Activated CD4-positive, alpha-beta memory T cell treated with anti-CD3 and anti-CD28 coated beads for 36 hours (primary cell): Measurements from ENCODE around the gene NEK6. TPM values are rescaled to one million over a fixed set of nuclear protein-coding genes. Genes with fewer than 3 reads are reported as not detected.

Experiments used
- CTCF ChIA-PET: fragments of 350-600 bp; sonication (Branson Sonifier 250); formaldehyde crosslinking; loops from one replicate; lab custom pipeline; 2021; ENCODE audit warnings: antibody characterized with exemption, inconsistent platforms; lab: Charles Lee
- POLR2A ChIA-PET: fragments of 350-600 bp; sonication (Branson Sonifier 250); formaldehyde crosslinking; loops from one replicate; lab custom pipeline; 2021; ENCODE audit warnings: antibody characterized with exemption; lab: Charles Lee
- DNase-seq: peaks from one replicate; pipeline ENCODE4 v3.0.0-alpha.2; 2020
- H3K27ac Mint-ChIP-seq: one replicate; pipeline ENCODE4 v1.8.0; 2021; ENCODE audit warnings: mixed read lengths
- H3K27me3 Mint-ChIP-seq: one replicate; pipeline ENCODE4 v1.8.0; 2021; ENCODE audit warnings: mixed read lengths
- H3K36me3 Mint-ChIP-seq: one replicate; pipeline ENCODE4 v1.8.0; 2021; ENCODE audit warnings: mixed read lengths
- H3K4me1 Mint-ChIP-seq: one replicate; pipeline ENCODE4 v1.8.0; 2021; ENCODE audit warnings: low read depth, mixed read lengths
- H3K4me3 Mint-ChIP-seq: one replicate; pipeline ENCODE4 v1.8.0; 2021; ENCODE audit warnings: mild to moderate bottlenecking, mixed read lengths
- H3K9me3 Mint-ChIP-seq: one replicate; pipeline ENCODE4 v1.8.0; 2021; ENCODE audit warnings: mixed read lengths
- intact Hi-C: fragments of 100-400 bp; cut with micrococcal nuclease; formaldehyde crosslinking; loops from one replicate; pipeline ENCODE4 v1.15.1; 2023
- total RNA-seq, 2 experiments: library from RNA; stranded (reverse); gene quantifications; one replicate each; pipeline ENCODE4 v1.2.3, GENCODE V29; 2021

The NEK6 gene
- total RNA-seq, 2 experiments from 2014 or later: 16.1 to 18.8 TPM

DNA sequence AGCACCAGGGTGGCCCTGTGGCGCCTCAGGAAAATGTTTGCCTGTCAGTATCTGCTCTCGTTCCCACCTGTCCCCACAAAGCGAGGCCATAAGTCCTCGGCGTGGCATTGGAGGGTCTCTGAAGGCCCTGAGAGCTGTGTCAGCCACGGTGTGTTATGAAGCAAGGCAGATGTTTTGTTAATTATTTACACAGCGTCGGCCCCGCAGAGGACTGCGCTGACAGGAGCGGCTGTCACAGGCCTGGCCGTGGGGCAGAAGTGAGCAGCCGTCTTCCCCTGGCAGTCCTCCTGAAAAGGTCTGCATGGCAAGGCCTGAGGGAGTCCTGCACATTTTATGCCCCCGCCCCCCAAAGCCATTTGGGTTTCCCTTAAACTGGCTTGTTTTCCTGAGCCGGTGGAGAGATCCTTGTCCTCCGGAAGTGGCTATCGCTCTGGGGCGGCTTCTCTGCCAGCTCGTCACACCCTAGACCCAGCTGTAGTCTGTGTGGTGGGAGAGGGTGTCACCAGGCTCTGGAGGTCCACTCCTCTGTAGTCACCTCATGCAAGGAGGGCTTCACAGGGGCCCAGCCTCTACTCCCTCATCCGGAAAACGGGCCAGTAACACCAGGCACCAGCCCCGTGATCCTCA, 6.2 kb downstream of the NEK6 start:
- Mint-ChIP-seq H3K9me3 (no peaks in the 10 kb centered on the region), H3K4me1 (peaks cover 40% of the 10 kb centered on the region), H3K27me3 (peaks cover 3% of the 10 kb centered on the region), H3K4me3 (no peak overlapping the region), H3K27ac (no peak overlapping the region), H3K36me3 (no peaks in the 10 kb centered on the region)
- POLR2A ChIA-PET: no interaction called here
- CTCF ChIA-PET: no interaction called here
- DNase-seq: no peak
- intact Hi-C loops: no loop called here

DNA sequence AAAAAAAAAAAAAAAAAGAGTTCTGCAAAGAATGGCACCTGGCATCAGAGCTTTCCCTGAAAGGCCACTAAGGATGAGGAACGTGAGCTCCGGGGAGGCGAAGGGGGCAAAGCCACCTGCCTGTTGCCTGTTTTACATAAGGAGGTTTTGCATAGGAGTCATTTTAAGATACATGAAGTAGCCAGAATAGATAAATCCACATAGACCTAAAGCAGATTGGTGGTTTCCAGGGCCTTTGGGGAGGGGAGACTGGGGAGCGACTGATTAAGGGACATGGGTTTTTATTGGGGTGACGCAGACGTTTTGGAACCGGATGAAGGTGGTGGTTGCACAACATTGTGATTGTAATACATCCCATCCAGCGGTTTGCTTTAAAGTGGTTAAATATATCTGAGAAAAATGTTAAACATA, 7.1 kb downstream of the NEK6 start:
- peaks cover 36% of the 10 kb centered on the region for H3K4me1 Mint-ChIP-seq
- intact Hi-C loops: no loop called here

DNA sequence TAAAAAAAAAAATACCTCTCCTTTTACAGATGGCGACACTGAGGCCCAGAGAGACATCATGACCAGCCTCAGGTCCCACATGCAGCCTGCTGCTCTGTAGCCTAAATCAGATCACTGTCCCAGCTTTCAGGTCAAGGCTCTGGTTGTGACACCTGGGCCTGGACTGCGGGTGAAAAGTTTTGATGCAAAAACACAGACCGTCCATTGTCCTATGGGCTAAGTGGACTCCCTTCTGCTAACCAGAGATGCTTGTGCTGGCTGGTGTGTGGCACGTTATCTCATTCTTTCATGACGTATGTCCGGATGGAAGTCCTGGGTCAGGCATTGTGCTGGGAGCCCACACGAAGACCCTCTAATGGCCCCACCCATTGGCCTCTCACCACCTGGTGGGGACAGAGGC, 7.8 kb downstream of the NEK6 start:
- peaks cover 31% of the 10 kb centered on the region for H3K4me1 Mint-ChIP-seq
- POLR2A ChIA-PET: no interaction called here
- no peak overlapping the region for H3K4me3 Mint-ChIP-seq
- no peaks in the 10 kb centered on the region for H3K36me3 Mint-ChIP-seq
- no peak for DNase-seq
- intact Hi-C loops: no loop called here
- no peaks in the 10 kb centered on the region for H3K27me3 Mint-ChIP-seq
- no peak overlapping the region for H3K27ac Mint-ChIP-seq
- CTCF ChIA-PET: no interaction called here
- no peaks in the 10 kb centered on the region for H3K9me3 Mint-ChIP-seq

More for the DNA sequence above, 7.1 kb downstream of the NEK6 start:
- POLR2A ChIA-PET: no interaction called here
- H3K36me3 Mint-ChIP-seq: no peaks in the 10 kb centered on the region
- CTCF ChIA-PET: interaction anchor here (0.6 kb wide), 1 partner anchor 142 kb away, joined by 3 read pairs; no protein-coding TSS in a partner anchor
- H3K4me3 Mint-ChIP-seq: no peak overlapping the region
- H3K27ac Mint-ChIP-seq: no peak overlapping the region
- no peaks in the 10 kb centered on the region for H3K9me3 Mint-ChIP-seq
- DNase-seq: no peak
- H3K27me3 Mint-ChIP-seq: no peaks in the 10 kb centered on the region

DNA sequence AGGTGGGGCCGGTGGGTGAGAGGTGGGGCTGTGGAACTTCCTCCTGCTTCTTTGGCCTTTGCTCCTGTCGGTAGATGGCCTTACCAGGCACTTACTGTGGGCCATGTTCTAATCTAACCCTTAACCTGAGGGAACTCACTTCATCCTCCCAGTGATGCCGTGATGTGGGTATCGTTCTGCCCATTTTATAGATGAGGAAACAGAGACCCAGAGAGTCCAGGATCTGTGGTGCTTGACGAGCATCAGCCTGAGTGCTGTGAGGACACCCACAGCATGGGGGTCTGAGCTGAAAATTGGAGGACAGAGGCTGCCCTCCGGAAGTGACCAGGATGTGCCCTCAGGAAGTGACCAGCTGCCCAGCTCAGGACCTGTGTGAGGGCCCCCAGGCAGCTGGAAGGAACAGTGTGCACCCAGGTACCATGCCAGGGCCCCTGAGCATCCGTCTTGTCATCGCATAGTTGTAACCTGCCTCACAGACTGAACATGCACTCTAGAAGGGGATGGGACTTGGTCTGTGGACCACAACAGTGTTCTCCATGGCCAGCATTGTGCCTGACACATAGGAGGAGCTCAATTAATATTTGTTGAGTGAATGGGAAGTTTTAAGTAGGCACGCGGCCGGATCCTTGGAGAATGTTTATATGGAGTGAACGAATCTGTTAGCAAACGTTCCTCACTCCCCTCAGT, 8.5 kb downstream of the NEK6 start:
- POLR2A ChIA-PET: no interaction called here
- H3K9me3 Mint-ChIP-seq: no peaks in the 10 kb centered on the region
- intact Hi-C loops: no loop called here
- H3K36me3 Mint-ChIP-seq: no peaks in the 10 kb centered on the region
- DNase-seq: no peak
- no peaks in the 10 kb centered on the region for H3K27me3 Mint-ChIP-seq
- CTCF ChIA-PET: no interaction called here
- peaks cover 24% of the 10 kb centered on the region for H3K4me1 Mint-ChIP-seq
- H3K27ac Mint-ChIP-seq: no peak overlapping the region
- no peak overlapping the region for H3K4me3 Mint-ChIP-seq

DNA sequence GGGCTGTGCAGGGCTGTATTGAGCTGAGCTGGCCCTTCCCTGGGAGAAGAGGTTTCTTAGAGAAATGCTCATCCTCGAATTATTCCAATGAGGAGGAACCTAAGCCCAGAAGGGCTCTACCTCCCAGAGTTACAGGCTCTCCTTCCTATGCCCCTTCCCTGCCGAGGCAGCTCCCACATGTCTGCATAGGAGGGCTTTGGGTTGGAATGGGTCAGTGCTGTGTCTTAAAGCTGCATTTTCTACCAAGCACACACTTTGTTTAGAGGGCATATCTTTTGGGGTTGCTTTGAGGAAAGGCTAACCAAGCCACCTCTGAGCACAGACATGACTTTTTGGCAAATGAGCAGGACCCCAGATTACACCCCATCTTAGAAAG, 9.1 kb downstream of the NEK6 start:
- no peak for DNase-seq
- Mint-ChIP-seq H3K27me3 (no peaks in the 10 kb centered on the region), H3K27ac (no peak overlapping the region), H3K4me3 (no peak overlapping the region), H3K4me1 (peaks cover 19% of the 10 kb centered on the region), H3K36me3 (no peaks in the 10 kb centered on the region), H3K9me3 (no peaks in the 10 kb centered on the region)
- CTCF ChIA-PET: no interaction called here
- intact Hi-C loops: no loop called here
- POLR2A ChIA-PET: no interaction called here

DNA sequence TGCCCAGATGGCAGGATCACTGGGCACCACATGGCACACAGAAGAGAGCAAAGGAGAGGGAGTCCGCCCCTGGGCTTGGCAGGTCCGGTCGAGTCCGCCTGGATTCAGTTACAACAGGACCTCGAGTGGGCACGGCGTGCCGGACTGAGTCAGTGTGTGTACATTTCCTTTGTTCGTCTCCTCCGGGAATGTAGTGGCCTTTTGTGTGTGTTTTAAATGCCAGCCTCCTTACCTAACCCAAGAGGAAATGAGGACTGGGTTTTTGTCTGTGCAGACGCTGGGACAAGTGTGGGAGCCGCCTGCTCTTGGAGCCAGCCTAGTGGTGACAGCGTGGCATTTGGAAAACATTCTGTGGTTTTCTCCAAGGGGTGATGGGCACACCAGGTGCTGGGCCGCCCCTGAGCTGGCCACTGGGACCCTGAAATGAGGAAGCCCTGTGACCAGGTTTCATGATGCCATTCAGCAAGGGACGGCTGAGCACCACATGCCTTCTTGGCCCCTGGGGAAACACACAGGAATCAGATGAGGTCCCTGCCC, 9.6 kb downstream of the NEK6 start:
- CTCF ChIA-PET: no interaction called here
- H3K27ac Mint-ChIP-seq: no peak overlapping the region
- no peaks in the 10 kb centered on the region for H3K9me3 Mint-ChIP-seq
- intact Hi-C loops: no loop called here
- H3K4me1 Mint-ChIP-seq: peaks cover 15% of the 10 kb centered on the region
- H3K4me3 Mint-ChIP-seq: no peak overlapping the region
- no peaks in the 10 kb centered on the region for H3K36me3 Mint-ChIP-seq
- H3K27me3 Mint-ChIP-seq: no peaks in the 10 kb centered on the region
- peak; percentile 24 for DNase-seq
- POLR2A ChIA-PET: no interaction called here

DNA sequence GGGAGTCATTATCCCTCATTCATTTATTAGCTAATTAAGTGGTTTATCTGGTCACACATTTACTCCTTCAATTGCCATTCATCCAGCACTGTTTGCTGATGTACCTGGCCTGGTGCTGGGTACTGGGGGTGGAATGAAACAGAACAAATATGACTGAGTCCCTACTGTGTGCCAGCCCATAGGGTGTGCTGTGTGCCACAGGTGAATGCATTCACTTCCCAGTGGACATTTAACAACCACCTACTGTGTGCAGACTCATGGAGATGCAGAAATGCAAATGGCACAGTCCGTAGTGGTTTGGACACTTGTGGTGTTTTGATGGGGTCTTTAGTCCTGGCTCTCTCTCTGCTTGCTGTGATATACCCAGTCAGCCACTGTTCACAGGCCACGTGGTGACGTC, 10.5 kb downstream of the NEK6 start:
- peaks cover 15% of the 10 kb centered on the region for H3K4me1 Mint-ChIP-seq
- no peaks in the 10 kb centered on the region for H3K27me3 Mint-ChIP-seq
- H3K27ac Mint-ChIP-seq: no peak overlapping the region
- H3K4me3 Mint-ChIP-seq: no peak overlapping the region
- intact Hi-C loops: no loop called here
- H3K36me3 Mint-ChIP-seq: no peaks in the 10 kb centered on the region
- H3K9me3 Mint-ChIP-seq: no peaks in the 10 kb centered on the region
- DNase-seq: no peak
- ChIA-PET POLR2A (no interaction called here), CTCF (no interaction called here)

DNA sequence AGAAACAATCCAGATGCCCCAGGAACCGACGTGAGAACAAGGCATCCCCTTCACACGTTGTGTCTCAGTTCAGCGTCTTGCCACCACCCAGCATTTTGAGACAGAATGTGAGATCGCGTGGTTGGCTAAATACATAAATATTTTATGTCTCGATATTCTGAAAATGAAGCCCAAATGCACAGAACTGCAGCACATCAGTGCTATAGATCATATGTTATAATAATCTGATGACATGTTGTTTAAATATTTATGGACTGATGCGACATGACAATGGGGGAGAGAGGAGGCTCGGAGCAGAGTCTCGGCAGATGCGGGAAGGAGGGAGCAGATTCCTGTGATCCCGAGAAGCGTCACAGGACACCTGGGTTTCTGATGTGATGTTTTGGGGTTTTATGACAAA, 10.9 kb downstream of the NEK6 start:
- no peak overlapping the region for H3K4me3 Mint-ChIP-seq
- CTCF ChIA-PET: no interaction called here

DNA sequence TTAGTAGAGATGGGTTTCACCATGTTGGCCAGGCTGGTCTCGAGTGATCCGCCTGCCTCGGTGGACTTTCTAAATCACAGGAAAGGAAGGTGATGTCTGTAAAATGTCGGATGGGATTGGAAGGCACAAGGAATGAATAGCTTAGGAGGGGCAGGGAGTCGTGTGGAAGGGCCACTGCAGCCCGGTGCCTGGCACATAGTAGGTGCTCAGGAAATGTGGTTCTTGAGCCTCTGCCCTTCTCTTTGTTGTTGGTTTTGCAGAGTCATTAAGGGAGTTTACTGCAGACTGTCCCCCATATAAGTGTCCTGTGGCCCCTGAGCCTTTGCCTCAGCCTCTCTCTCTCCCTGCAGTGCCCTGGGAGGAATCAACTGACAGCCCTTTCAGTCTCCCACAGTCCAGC, 11.8 kb downstream of the NEK6 start:
- no peak for DNase-seq
- ChIA-PET POLR2A (no interaction called here), CTCF (no interaction called here)
- Mint-ChIP-seq H3K4me1 (peaks cover 15% of the 10 kb centered on the region), H3K36me3 (no peaks in the 10 kb centered on the region), H3K4me3 (no peak overlapping the region), H3K27ac (no peak overlapping the region), H3K27me3 (no peaks in the 10 kb centered on the region), H3K9me3 (no peaks in the 10 kb centered on the region)
- intact Hi-C loops: no loop called here

More for the DNA sequence above, 10.9 kb downstream of the NEK6 start:
- H3K27ac Mint-ChIP-seq: no peak overlapping the region
- H3K36me3 Mint-ChIP-seq: no peaks in the 10 kb centered on the region
- H3K27me3 Mint-ChIP-seq: no peaks in the 10 kb centered on the region
- DNase-seq: no peak
- POLR2A ChIA-PET: interaction anchor here (0.6 kb wide), 1 partner anchor 17 kb away, joined by 4 read pairs; no protein-coding TSS in a partner anchor
- H3K9me3 Mint-ChIP-seq: no peaks in the 10 kb centered on the region
- H3K4me1 Mint-ChIP-seq: peaks cover 15% of the 10 kb centered on the region
- intact Hi-C loops: no loop called here

DNA sequence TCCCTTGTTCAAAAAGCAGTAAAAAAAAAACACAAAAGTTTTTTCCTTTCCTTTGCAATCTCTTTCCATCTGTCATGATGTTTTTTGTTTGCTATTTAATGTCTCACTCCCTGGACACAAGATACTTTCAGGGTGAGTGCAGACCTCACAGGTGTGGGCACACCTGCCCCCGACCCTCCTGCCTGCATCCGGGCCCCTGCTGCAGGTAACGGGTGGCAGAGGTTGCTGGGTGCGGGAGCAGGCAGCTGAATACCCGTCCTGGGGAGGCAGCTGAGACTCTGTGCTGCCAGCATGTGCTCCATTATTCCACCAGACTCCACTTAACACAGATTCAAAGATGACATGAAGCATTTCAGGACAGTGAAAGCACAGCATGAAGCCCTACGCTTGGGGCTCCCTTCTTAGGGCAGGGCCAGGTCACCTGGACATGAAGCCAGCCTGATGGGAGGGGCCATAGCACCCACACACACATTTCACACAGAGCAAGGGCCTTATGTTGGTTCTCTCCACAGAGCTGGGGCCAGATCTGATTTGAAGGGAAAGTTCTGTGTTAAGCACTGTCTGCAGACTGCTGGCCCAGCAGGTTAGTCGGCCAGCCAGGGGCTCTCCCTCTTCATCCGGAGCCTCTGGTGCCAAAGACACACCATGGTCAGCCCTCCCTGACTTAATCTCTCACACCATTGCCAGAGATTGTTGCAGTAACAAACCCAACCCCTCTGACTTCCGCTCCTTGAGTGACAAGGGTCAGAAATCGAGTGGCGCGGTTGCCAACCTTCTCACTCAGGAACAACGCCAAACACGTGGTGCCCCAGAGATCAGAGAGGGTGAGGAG, 13.0 kb downstream of the NEK6 start:
- CTCF ChIA-PET: no interaction called here
- Mint-ChIP-seq H3K4me1 (peaks cover 15% of the 10 kb centered on the region), H3K27ac (no peak overlapping the region), H3K9me3 (no peaks in the 10 kb centered on the region), H3K36me3 (no peaks in the 10 kb centered on the region), H3K27me3 (no peaks in the 10 kb centered on the region), H3K4me3 (no peak overlapping the region)
- intact Hi-C loops: no loop called here
- POLR2A ChIA-PET: no interaction called here
- DNase-seq: no peak

DNA sequence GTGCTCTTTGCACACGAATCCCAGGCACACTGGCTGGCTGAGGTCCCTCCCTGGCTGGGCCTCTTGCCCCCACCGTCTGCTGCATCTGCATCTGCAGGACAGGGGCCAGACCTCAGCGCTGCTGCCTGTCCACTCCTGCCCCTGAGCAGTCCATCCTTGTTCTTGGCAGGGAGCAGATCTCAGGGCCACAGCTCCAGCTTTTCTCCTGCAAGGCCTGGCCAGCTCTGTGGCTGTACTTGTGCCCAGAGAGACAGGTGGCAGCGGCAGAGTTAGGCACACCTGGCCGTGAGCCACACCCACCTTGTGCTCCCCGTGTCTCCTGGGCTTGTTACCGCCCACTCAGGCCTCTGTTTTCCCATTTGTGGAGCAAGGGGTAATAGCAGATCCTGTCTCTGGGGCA, 13.9 kb downstream of the NEK6 start:
- intact Hi-C loops: no loop called here
- peaks cover 15% of the 10 kb centered on the region for H3K4me1 Mint-ChIP-seq
- ChIA-PET POLR2A (no interaction called here), CTCF (no interaction called here)
- no peaks in the 10 kb centered on the region for H3K27me3 Mint-ChIP-seq
- no peak overlapping the region for H3K27ac Mint-ChIP-seq
- no peak overlapping the region for H3K4me3 Mint-ChIP-seq
- no peaks in the 10 kb centered on the region for H3K36me3 Mint-ChIP-seq
- H3K9me3 Mint-ChIP-seq: no peaks in the 10 kb centered on the region
- no peak for DNase-seq

DNA sequence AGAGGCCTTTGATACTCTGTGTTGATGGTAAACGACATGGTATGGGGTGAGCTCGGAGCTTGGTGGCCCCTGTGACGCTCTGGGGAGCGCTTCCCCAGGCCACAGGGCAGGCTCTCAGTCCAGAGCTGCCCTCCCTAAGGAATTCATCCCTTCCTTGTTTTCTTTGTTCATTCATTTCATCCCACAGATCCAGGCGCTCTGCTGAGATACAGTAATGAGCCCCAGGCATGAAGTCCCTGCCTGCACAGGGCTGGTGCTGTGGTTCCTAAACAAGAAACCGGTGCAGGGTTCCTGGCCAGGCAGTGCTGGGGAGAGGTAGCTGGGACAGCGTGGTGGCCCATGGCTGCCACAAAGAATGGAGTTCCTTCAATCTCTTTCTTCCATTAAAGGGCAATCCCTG, 14.4 kb downstream of the NEK6 start:
- Mint-ChIP-seq H3K27me3 (no peaks in the 10 kb centered on the region), H3K36me3 (no peaks in the 10 kb centered on the region), H3K4me3 (no peak overlapping the region), H3K27ac (no peak overlapping the region), H3K9me3 (no peaks in the 10 kb centered on the region), H3K4me1 (peaks cover 11% of the 10 kb centered on the region)
- intact Hi-C loops: no loop called here
- ChIA-PET CTCF (no interaction called here), POLR2A (no interaction called here)
- DNase-seq: no peak
